ENCODE measurements around the gene FOXJ1.

DNA sequence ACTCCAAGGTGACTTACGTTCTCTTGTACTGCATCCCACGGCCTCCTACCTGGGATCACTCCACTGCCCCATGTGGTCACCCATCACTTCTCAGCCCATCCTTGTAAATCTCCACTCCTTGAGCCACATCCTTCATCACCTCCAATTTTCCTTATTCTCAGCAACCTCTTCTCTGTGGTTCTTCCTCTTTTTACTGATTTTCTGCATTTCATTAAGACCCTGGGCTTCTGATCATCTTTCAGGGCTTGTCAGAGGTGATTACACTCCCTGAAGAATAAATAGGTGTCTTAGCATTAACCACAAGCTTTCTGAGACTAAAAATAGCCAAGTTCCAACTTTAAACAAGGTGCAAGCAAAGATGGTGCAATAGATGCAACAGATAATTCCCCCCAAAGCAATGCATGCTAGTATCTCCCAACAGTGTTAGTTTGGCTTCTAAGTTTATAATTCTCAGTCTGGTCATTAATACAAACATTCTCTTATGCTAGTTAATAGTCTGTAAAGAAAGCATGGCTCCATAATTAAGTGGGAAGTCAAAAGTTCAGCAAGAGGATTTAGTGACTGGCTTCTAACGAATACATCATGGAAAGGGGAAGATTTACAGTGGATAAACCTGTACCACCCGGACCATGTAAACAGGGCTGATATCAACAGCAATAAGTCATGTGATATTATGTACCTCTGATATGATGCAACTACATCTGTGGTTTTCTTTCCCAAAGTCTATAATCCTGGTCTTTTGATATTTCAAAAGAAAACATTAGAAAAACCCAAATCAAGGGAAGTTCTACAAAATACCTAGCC lies 47.4 kb upstream of the FOXJ1 start:
- TF ChIP-seq CTCF (IDR thresholded peaks at IDR 0.05) = no peak; the same call in 1 of the 2 replicates
- TF ChIP-seq TCF7L2 (IDR thresholded peaks at IDR 0.05; ENCODE audit: low read depth, low read length) = no peak
- no peak for TF ChIP-seq POLR2AphosphoS5 (IDR thresholded peaks at IDR 0.05; ENCODE audit: low read depth, low read length)

Measured in Panc1 (cell line).